Measurements from ENCODE around the gene PRM2.

Gene PRM2

GRCh38 chr16:11276143-11276895 lies at the start of gene PRM2:
Gene PRM2 (minus strand): TSS chr16:11276480. CDS start chr16:11276370, 110 bp downstream.
- no peak for DNase-seq

DNA sequence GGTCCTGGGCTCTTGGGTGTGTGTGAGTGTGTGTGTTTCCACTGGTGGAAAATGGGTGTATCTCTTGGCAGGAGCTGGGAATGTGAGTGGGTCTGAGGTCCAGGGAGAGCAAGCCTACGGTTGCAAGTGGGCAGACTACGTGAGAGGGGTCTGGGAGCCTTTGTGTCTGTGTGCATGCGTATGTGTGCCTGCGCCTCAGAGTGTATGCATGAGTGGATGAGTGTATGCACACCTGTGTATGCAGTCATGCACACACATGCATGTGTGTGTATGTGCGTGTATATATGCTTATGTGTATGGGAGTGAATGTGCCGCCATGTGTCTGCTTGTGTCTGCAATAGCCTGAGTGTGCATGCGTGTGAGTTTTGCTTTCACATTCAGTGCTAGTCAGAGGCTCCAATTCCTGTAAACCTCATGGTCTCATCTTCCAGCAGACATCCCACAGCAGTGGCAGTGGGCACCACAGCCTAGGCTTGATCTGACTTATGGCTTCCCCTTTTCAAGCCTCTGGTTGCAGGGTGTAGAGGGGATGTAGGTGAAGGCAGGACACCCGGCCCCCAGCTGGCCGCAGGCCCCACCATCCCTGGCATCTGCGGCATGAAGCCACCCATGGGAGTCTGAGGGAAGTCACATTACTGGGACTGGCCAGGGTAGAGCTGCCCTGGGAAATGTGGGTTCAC lies 49.3 kb upstream of the PRM2 start:
- DNase-seq: no peak

- DNase-seq: no peak
Measured at GRCh38 chr16:11323551-11324336, 47.5 kb upstream of the PRM2 start.

- DNase-seq: no peak
Measured at GRCh38 chr16:11322823-11323222, 46.5 kb upstream of the PRM2 start.

DNA sequence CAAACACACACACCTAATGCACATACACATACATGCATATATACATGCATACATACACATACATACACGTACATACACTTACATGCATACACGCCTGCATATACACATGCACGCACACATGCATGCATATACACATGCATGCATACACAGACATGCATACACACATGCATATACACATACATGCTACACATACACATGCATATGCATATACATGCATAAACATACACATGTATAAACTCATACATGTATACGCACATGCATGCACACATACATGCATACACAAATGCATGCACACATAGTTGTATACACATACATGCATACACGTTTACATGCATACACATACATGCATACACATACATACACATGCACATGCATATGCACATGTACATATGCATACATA lies 45.4 kb upstream of the PRM2 start:
- no peak for DNase-seq

DNA sequence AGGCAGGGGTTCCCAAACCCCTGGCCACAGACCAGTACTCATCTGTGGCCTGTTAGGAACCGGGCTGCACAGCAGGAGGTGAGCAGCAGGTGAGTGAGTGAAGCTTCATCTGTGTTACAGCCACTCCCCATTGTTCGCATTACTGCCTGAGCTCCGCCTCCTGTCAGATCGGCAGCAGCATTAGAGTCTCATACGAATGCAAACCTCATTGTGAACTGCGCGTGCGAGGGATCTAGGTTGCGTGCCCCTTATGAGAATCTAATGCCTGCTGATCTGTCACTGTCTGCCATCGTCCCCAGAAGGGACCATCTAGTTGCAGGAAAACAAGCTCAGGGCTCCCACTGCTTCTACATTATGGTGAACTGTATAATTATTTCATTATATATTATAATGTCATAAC lies 43.9 kb upstream of the PRM2 start:
- DNase-seq: no peak

GRCh38 chr16:11319529-11320146 lies 43.4 kb upstream of the PRM2 start:
- DNase-seq: no peak

GRCh38 chr16:11318817-11319216 lies 42.5 kb upstream of the PRM2 start:
- DNase-seq: no peak

DNA sequence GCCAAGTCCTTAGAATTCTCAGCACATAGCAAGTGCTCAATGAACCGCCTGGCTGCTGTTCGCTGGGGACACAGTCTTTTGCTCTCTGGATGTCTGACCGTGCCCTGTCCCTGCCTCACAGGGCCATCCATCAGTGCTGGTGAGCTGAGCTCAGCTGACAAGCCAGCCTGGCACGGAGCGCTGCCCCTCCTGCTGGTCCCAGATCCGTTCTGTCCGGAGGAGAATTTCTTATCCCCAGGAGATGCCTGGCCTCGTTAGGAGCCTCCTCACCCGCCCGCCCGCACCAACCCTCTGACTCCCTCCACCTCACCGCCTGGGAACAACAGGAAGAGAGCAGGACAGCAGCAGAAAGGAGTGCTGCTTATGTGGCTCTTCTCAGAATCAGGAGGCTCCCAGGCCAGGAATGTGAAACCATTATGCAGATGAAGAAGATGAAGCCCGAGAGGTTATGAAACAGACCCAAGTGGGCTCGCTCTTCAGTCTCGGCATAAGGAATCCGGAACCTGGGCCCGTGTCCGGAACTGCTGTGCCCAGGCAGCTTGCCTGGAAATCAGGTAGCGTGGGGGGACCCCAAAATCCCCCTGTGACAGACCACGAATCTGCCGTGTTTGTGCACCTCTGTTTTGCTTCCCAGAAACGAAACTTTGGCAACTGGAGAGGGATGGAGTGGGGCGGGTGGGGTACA lies 40.2 kb upstream of the PRM2 start:
- no peak for DNase-seq

- no peak for DNase-seq
Measured at GRCh38 chr16:11315510-11315909, 39.2 kb upstream of the PRM2 start.

GRCh38 chr16:11314309-11314894 lies 38.1 kb upstream of the PRM2 start:
- DNase-seq: no peak

DNA sequence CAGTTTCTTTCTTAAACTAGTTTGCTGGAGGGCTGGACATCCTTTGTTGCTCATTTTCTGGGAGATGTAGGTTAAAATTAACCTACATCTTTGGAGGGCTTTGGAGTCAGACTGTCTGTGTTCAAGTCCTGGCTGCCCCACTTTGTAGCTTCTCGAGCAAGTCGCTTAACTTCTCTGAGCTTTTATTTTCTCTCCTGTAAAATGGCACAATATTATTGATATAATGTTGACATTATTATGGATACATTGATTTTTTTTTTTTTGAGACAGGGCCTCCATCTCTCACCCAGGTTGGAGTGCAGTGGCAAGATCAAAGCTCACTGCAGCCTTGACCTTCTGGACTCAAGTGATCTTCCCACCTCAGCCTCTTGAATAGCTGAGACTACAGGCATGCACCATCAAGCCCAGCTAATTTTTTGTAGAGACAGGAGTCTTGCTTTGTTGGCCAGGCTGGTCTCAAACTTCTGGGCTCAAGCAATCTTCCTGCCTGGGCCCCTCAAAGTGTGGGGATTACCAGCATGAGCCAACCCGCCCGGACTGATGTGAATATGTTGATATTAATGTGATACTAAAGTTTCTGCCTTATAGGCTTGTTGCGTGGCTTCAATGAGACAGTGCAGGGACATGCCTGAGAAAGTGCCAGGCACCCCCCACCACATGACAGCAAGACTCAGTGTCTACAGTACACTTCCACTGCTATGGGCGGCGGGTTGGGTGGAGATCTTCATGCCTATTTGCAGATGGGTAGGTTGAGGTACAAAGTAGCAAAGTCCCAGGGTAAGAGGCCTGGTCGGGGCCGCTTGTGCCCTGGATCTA lies 37.4 kb upstream of the PRM2 start:
- DNase-seq: no peak

GRCh38 chr16:11312718-11313492 lies 36.6 kb upstream of the PRM2 start:
- no peak for DNase-seq

DNA sequence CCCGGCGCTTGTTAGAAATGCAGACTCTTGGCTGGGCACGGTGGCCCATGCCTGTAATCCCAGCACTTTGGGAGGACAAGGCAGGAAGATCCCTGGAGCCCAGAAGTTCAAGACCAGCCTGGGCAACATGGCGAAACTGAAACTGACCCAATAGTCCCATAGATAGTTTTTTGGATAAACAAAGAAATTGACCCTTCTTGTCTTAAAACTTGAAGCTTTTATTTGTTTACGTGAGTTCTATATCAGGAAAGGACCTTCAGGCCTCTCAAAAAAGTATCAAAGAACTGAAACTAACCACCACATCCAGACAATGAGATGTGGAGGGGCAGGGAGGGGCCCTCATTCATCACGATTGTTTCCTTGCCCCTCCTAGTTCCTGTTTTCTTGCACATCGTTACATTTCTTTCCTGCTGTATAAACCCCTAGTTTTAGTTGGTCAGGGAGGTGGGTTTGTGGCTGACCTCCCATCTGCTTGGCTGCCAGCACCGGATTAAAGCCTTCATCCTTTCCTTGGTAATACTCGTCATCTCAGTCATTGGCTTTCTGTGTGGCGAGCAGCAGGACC lies 34.8 kb upstream of the PRM2 start:
- no peak for DNase-seq

DNA sequence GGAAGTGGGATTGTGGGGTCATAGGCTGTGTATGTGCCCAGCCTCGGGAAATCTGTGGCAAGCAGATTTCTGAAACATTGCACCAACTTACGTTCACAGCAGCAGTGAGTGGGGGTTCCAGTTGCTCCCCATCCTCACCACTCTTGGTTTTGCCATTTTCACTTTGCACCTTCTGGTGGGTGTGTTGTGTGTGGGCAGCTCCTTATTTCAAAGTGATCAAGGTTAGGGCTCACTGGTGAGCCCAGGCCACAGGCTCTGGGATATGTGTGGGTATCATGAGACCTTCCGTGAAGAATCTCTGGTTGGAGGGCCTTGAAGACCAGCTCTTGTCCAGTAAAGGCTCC lies 34.3 kb upstream of the PRM2 start:
- no peak for DNase-seq

GRCh38 chr16:11309895-11310633 lies 33.8 kb upstream of the PRM2 start:
- no peak for DNase-seq

DNA sequence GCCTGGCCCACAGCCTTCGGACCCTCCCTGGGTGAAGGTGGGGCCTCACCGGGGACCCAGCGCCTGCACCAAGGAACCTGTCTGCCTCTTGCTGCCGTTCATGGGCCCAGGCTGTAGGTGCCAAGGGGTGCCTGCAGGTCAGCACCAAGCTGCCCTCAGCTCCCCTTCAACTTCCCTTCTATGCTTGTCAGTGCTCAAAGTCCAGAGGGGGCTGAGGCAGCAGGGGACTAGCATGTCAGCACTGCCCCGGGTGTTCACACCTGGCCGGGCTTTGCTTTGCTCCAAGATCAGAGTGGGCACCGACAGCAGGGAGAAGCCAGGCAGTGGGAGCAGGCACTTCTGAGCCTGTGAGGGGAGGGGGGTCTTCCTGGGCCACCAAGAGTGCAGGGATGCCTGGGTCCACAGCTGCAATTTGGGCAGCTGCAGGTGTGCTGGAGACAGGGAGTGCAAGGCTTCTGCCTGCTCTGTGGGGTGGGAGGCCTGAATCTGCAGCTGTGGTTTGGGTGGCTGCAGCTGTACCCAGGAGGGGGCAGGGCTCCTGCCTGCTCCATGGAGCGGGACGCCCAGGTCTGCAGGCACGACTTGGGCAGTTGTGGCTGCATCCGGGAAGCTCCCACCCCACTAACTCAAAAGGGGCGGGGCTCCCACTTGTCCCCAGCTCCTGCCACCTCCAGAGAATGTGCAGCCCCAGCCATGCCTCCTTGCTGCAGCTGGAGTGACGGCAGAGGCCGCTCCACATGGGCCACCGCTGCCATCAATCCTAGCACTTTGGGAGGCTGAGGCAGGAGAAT lies 32.4 kb upstream of the PRM2 start:
- DNase-seq: no peak

GRCh38 chr16:11307639-11308492 lies 31.6 kb upstream of the PRM2 start:
- DNase-seq: no peak
